ENCODE data around the gene SPNS1. TPM values are rescaled to one million over a fixed set of nuclear protein-coding genes. Genes with fewer than 3 reads are reported as not detected.

SPNS1 gene
- total and polyA plus RNA-seq, 2 of the 8 experiments (the other 6 are each of a cell fraction or from before 2014, with no cell fraction given): 48.8 to 66.9 TPM

DNA sequence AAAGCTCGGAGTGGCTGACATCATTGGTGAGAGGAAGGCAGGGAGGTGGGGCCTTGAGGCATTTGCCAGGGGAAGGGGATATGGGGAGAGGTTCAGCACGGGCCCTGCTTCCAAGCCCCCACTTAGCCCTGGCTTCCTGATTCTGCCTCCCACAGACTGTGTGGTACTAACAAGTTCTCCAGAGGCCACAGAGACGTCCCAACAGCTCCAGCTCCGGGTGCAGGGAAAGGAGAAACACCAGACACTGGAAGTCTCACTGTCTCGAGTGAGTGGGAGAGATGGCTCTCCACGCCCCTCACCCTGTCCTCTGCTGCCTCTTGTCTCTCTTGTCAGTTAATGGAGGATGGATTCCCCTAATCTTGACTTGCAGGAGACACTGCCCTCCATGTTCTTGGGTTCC is 15.7 kb upstream of the SPNS1 start (continued):
- TF ChIP-seq, protein P1, sequence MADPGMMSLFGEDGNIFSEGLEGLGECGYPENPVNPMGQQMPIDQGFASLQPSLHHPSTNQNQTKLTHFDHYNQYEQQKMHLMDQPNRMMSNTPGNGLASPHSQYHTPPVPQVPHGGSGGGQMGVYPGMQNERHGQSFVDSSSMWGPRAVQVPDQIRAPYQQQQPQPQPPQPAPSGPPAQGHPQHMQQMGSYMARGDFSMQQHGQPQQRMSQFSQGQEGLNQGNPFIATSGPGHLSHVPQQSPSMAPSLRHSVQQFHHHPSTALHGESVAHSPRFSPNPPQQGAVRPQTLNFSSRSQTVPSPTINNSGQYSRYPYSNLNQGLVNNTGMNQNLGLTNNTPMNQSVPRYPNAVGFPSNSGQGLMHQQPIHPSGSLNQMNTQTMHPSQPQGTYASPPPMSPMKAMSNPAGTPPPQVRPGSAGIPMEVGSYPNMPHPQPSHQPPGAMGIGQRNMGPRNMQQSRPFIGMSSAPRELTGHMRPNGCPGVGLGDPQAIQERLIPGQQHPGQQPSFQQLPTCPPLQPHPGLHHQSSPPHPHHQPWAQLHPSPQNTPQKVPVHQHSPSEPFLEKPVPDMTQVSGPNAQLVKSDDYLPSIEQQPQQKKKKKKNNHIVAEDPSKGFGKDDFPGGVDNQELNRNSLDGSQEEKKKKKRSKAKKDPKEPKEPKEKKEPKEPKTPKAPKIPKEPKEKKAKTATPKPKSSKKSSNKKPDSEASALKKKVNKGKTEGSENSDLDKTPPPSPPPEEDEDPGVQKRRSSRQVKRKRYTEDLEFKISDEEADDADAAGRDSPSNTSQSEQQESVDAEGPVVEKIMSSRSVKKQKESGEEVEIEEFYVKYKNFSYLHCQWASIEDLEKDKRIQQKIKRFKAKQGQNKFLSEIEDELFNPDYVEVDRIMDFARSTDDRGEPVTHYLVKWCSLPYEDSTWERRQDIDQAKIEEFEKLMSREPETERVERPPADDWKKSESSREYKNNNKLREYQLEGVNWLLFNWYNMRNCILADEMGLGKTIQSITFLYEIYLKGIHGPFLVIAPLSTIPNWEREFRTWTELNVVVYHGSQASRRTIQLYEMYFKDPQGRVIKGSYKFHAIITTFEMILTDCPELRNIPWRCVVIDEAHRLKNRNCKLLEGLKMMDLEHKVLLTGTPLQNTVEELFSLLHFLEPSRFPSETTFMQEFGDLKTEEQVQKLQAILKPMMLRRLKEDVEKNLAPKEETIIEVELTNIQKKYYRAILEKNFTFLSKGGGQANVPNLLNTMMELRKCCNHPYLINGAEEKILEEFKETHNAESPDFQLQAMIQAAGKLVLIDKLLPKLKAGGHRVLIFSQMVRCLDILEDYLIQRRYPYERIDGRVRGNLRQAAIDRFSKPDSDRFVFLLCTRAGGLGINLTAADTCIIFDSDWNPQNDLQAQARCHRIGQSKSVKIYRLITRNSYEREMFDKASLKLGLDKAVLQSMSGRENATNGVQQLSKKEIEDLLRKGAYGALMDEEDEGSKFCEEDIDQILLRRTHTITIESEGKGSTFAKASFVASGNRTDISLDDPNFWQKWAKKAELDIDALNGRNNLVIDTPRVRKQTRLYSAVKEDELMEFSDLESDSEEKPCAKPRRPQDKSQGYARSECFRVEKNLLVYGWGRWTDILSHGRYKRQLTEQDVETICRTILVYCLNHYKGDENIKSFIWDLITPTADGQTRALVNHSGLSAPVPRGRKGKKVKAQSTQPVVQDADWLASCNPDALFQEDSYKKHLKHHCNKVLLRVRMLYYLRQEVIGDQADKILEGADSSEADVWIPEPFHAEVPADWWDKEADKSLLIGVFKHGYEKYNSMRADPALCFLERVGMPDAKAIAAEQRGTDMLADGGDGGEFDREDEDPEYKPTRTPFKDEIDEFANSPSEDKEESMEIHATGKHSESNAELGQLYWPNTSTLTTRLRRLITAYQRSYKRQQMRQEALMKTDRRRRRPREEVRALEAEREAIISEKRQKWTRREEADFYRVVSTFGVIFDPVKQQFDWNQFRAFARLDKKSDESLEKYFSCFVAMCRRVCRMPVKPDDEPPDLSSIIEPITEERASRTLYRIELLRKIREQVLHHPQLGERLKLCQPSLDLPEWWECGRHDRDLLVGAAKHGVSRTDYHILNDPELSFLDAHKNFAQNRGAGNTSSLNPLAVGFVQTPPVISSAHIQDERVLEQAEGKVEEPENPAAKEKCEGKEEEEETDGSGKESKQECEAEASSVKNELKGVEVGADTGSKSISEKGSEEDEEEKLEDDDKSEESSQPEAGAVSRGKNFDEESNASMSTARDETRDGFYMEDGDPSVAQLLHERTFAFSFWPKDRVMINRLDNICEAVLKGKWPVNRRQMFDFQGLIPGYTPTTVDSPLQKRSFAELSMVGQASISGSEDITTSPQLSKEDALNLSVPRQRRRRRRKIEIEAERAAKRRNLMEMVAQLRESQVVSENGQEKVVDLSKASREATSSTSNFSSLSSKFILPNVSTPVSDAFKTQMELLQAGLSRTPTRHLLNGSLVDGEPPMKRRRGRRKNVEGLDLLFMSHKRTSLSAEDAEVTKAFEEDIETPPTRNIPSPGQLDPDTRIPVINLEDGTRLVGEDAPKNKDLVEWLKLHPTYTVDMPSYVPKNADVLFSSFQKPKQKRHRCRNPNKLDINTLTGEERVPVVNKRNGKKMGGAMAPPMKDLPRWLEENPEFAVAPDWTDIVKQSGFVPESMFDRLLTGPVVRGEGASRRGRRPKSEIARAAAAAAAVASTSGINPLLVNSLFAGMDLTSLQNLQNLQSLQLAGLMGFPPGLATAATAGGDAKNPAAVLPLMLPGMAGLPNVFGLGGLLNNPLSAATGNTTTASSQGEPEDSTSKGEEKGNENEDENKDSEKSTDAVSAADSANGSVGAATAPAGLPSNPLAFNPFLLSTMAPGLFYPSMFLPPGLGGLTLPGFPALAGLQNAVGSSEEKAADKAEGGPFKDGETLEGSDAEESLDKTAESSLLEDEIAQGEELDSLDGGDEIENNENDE (IDR thresholded peaks at IDR 0.05; ENCODE audit: insufficient replicate concordance, low read length): no peak
- TF ChIP-seq RXRA (IDR thresholded peaks at IDR 0.05; ENCODE audit: insufficient read depth, low read depth, low read length) (no peak), TAF7 (optimal IDR thresholded peaks at IDR 0.05; ENCODE audit: borderline replicate concordance, low read depth, low read length) (no peak), POLR2A (IDR thresholded peaks at IDR 0.05; ENCODE audit: control extremely low read depth in 1 of 2, low read depth in 2 of 2, low read length in 2 of 2) (no peak)
- TF ChIP-seq, protein P2, sequence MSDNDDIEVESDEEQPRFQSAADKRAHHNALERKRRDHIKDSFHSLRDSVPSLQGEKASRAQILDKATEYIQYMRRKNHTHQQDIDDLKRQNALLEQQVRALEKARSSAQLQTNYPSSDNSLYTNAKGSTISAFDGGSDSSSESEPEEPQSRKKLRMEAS (IDR thresholded peaks at IDR 0.05): no peak

Measured in H1 (cell line).